Neural cell (in vitro differentiated cells): Measurements from ENCODE around the gene NDUFA8. TPM values are rescaled to one million over a fixed set of nuclear protein-coding genes. Genes with fewer than 3 reads are reported as not detected.

Experiments used
- H2AFZ ChIP-seq: fragments of 200-600, 300-800 bp; sonication (generic), shearing (Covaris generic); 2 replicates; pipeline ENCODE4 v1.6.0; 2014; ENCODE audit warnings: low read depth, mild to moderate bottlenecking, antibody characterized with exemption, low read length, moderate library complexity
- H3F3A ChIP-seq: fragments of 200-600 bp; shearing (Covaris generic); 2 replicates; pipeline ENCODE4 v1.6.1; 2016; ENCODE audit warnings: mild to moderate bottlenecking, moderate library complexity, mixed read lengths, antibody characterized with exemption, low read length; ENCODE audit not compliant: insufficient read depth, poor library complexity, severe bottlenecking
- H3K27ac ChIP-seq: fragments of 200-600, 300-800 bp; sonication (generic), shearing (Covaris generic); 2 replicates; pipeline ENCODE4 v1.5.1; 2014; ENCODE audit warnings: mild to moderate bottlenecking, low read length, moderate library complexity
- H3K27me3 ChIP-seq: fragments of 300-800, 200-600 bp; sonication (generic), shearing (Covaris generic); 2 replicates; pipeline ENCODE4 v1.6.0; 2014; ENCODE audit warnings: mild to moderate bottlenecking, low read depth, low read length, moderate library complexity; ENCODE audit not compliant: insufficient read depth
- H3K36me3 ChIP-seq: fragments of 300-800, 200-600 bp; sonication (generic), shearing (Covaris generic); 2 replicates; pipeline ENCODE4 v1.5.1; 2014; ENCODE audit warnings: mild to moderate bottlenecking, antibody characterized with exemption, low read length, moderate library complexity; ENCODE audit not compliant: insufficient read depth
- H3K4me2 ChIP-seq: fragments of 300-800, 200-600 bp; sonication (generic), shearing (Covaris generic); 2 replicates; pipeline ENCODE4 v1.6.0; 2014; ENCODE audit warnings: mild to moderate bottlenecking, low read length
- H3K4me3 ChIP-seq: fragments of 300-800, 200-600 bp; sonication (generic), shearing (Covaris generic); 2 replicates; pipeline ENCODE4 v1.5.1; 2014; ENCODE audit warnings: mild to moderate bottlenecking, low read length, moderate library complexity
- H3K79me2 ChIP-seq: fragments of 200-600 bp; shearing (Covaris generic); replicated peaks from 2 replicates; pipeline ENCODE4 v1.6.0; 2014; ENCODE audit warnings: mild to moderate bottlenecking, low read length, moderate library complexity; ENCODE audit not compliant: insufficient read depth
- H3K9ac ChIP-seq: fragments of 300-800, 200-600 bp; sonication (generic), shearing (Covaris generic); 2 replicates; pipeline ENCODE4 v1.6.1; 2016; ENCODE audit warnings: mild to moderate bottlenecking, low read length, mixed read lengths
- H3K9me2 ChIP-seq: fragments of 200-600 bp; shearing (Covaris generic); 2 replicates; pipeline ENCODE4 v1.6.1; 2016; ENCODE audit warnings: mild to moderate bottlenecking, low read length, mixed read lengths; ENCODE audit not compliant: insufficient read depth
- H3K9me3 ChIP-seq: fragments of 200-600, 300-800 bp; sonication (generic), shearing (Covaris generic); 2 replicates; pipeline ENCODE4 v1.6.1; 2016; ENCODE audit warnings: mild to moderate bottlenecking, mixed run types, low read length, moderate library complexity, mixed read lengths
- H4K20me1 ChIP-seq: fragments of 200-600 bp; shearing (Covaris generic); 2 replicates; pipeline ENCODE4 v1.6.1; 2016; ENCODE audit warnings: mild to moderate bottlenecking, mixed run types; ENCODE audit not compliant: insufficient read depth
- CTCF ChIP-seq: fragments of 450-650 bp; IDR thresholded peaks from 2 replicates; pipeline ENCODE4 v1.5.1; 2014; ENCODE audit warnings: antibody characterized with exemption, mild to moderate bottlenecking, moderate library complexity; ENCODE audit not compliant: poor library complexity, severe bottlenecking
- EP300 ChIP-seq: fragments of 450-650 bp; conservative IDR thresholded peaks from 2 replicates; pipeline ENCODE4 v1.6.1; 2014; ENCODE audit warnings: antibody characterized with exemption, mild to moderate bottlenecking, moderate library complexity; ENCODE audit not compliant: poor library complexity, severe bottlenecking
- EZH2 ChIP-seq: fragments of 200-600, 300-800 bp; shearing (Covaris generic), sonication (generic); IDR thresholded peaks from 2 replicates; pipeline ENCODE4 v1.6.1; 2014; ENCODE audit warnings: antibody characterized with exemption, low read length, borderline replicate concordance, mild to moderate bottlenecking; ENCODE audit not compliant: insufficient read depth, poor library complexity, severe bottlenecking
- MXI1 ChIP-seq: fragments of 450-650 bp; conservative IDR thresholded peaks from 2 replicates; pipeline ENCODE4 v1.6.1; 2014; ENCODE audit warnings: antibody characterized with exemption, mild to moderate bottlenecking; ENCODE audit not compliant: poor library complexity, severe bottlenecking
- POLR2AphosphoS5 ChIP-seq: IDR thresholded peaks from 2 replicates; pipeline ENCODE4 v1.6.1; 2012
- RAD21 ChIP-seq: fragments of 450-650 bp; conservative IDR thresholded peaks from 2 replicates; pipeline ENCODE4 v1.6.1; 2014; ENCODE audit warnings: antibody characterized with exemption, mild to moderate bottlenecking, moderate library complexity
- REST ChIP-seq: IDR thresholded peaks from 2 replicates; pipeline ENCODE4 v1.6.1; 2012; ENCODE audit warnings: borderline replicate concordance
- SMC3 ChIP-seq: fragments of 450-650 bp; conservative IDR thresholded peaks from 2 replicates; pipeline ENCODE4 v1.6.1; 2014; ENCODE audit warnings: antibody characterized with exemption, mild to moderate bottlenecking, moderate library complexity; ENCODE audit not compliant: poor library complexity
- TAF1 ChIP-seq: IDR thresholded peaks from 2 replicates; pipeline ENCODE4 v1.6.1; 2012; ENCODE audit warnings: low read depth
- polyA plus RNA-seq: library from polyadenylated mRNA; depleted of rRNA; stranded (reverse); fragments of >200 nt; gene quantifications from 2 replicates; pipeline ENCODE4 v1.2.3, GENCODE V29; 2014

NDUFA8 gene
- polyA plus RNA-seq, 1 donor from 2014 or later = 65.0 TPM

GRCh38 chr9:122133984-122134535, 25.5 kb downstream of the NDUFA8 start:
- no peak overlapping the region for H3K27ac ChIP-seq
- no peaks in the 10 kb centered on the region for H3K36me3 ChIP-seq
- no peak overlapping the region for H3K4me2 ChIP-seq
- H3K9me2 ChIP-seq = no peaks in the 10 kb centered on the region
- H3K27me3 ChIP-seq = peaks cover 34% of the 10 kb centered on the region
- H2AFZ ChIP-seq = no peak overlapping the region
- H3K79me2 ChIP-seq = no peaks in the 10 kb centered on the region
- H3K4me3 ChIP-seq = no peak overlapping the region
- H4K20me1 ChIP-seq = no peaks in the 10 kb centered on the region
- TF ChIP-seq REST (no peak), TAF1 (no peak), EP300 (no peak), RAD21 (no peak), POLR2AphosphoS5 (no peak), SMC3 (no peak), EZH2 (no peak)
- no peak overlapping the region for H3K9ac ChIP-seq
- H3K9me3 ChIP-seq = no peaks in the 10 kb centered on the region
- no peaks in the 10 kb centered on the region for H3F3A ChIP-seq

GRCh38 chr9:122133263-122133983, 26.2 kb downstream of the NDUFA8 start:
- H4K20me1 ChIP-seq = no peaks in the 10 kb centered on the region
- no peaks in the 10 kb centered on the region for H3K79me2 ChIP-seq
- H3K27me3 ChIP-seq = peaks cover 31% of the 10 kb centered on the region
- no peak for TF ChIP-seq CTCF
- TF ChIP-seq RAD21 = no peak
- TF ChIP-seq REST = no peak
- no peak for TF ChIP-seq SMC3
- no peak for TF ChIP-seq POLR2AphosphoS5
- TF ChIP-seq TAF1 = no peak
- TF ChIP-seq EZH2 = no peak
- no peak for TF ChIP-seq MXI1
- H3K27ac ChIP-seq = no peak overlapping the region
- no peaks in the 10 kb centered on the region for H3F3A ChIP-seq
- no peaks in the 10 kb centered on the region for H3K9me3 ChIP-seq
- no peak overlapping the region for H3K4me2 ChIP-seq
- H3K9me2 ChIP-seq = no peaks in the 10 kb centered on the region
- no peak overlapping the region for H3K4me3 ChIP-seq
- H2AFZ ChIP-seq = no peak overlapping the region
- H3K36me3 ChIP-seq = no peaks in the 10 kb centered on the region
- H3K9ac ChIP-seq = no peak overlapping the region
